GM19455 (cell line): Measurements from ENCODE around the gene RHOBTB1.

Experiments
- ATAC-seq: cut with Tn5 transposase; IDR thresholded peaks from one replicate; pipeline ENCODE4 v1.9.1; 2021; ENCODE audit not compliant: unreplicated experiment

The RHOBTB1 gene

GRCh38 chr10:60825520-60825919 lies 118.5 kb downstream of the RHOBTB1 start:
- no peak for ATAC-seq

- ATAC-seq: no peak
Measured at GRCh38 chr10:60823324-60823723, 120.7 kb downstream of the RHOBTB1 start.

- no peak for ATAC-seq
Measured at GRCh38 chr10:60822809-60823208, 121.2 kb downstream of the RHOBTB1 start.

DNA sequence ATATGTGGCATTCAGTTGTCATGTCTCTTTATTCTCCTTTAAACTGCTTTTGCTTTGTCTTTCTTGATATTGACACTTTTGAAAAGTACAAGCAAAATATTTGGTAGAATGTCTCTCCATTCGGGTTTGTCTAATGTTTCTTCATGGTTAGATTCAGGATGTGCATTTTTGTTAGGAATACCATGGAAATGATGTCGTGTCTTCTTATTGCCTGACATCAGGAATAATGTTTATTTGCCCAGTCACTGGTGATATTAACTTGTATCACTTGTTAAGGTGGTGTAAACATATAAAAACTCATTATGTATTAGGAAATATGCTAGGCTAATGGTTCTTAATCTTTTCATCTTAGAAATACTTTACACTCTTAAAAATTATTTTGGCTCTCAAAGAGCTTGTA lies 122.3 kb downstream of the RHOBTB1 start:
- ATAC-seq: no peak

GRCh38 chr10:60820093-60820754 lies 123.8 kb downstream of the RHOBTB1 start:
- ATAC-seq: peak; percentile 71
